ENCODE results near the gene EMILIN1.

EMILIN1 gene

DNA sequence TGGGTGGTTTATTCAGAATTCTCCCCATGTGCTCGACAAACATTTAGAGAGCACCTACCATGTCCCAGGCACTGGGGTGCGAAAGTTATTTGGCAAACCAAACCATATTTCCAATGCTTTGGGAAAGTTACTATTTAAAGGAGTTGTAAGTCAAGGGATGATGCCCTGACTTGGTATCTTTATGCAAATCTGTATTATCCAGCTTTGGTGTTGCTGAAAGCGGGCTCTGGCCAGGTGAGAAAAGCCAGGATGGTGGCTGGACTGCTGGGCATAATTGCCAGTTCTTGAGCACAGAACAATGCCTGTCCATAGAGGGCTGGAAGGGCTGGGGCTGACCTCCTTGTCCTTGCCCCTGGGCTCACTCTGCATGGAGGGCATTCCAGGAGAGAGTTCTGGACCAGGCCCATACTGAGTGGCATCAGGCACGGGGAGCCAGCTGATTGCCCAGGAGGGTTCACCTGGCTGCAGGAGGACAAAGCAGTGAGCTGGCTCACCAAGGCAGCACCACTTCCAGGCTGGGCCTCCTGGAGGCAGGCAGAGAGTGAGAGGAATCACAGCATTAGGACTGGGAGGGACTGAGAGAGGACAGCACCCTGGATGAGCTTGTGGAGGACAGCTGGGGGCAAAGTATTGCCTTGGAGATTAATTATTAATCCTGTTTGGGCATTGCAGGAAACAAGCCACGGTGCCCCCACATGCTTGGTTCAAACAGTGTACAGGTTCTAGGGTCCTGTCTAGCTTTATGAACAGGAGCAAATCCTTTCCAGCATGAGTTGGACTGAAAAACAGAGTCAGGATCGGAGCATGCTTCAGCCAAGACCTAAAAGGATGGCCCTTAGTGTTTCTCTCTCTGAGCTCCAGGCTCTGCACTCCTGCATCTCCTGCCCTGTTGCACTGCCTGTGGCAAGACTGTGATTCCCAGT lies 15.3 kb downstream of the EMILIN1 start:
- POLR2A ChIA-PET: interaction anchor here (1.2 kb wide), 1 partner anchor 118 kb away, joined by 3 read pairs; the partner anchor contains the start of genes ATRAID and SLC5A6
- CTCF ChIA-PET: interaction anchor here (0.7 kb wide), 1 partner anchor 218 kb away, joined by 3 read pairs; no protein-coding TSS in a partner anchor
- DNase-seq (ENCODE audit: extremely low spot score): no peak
- TF ChIP-seq HDGF (IDR thresholded peaks at IDR 0.05; ENCODE audit: borderline replicate concordance): no peak
- TF ChIP-seq BHLHE40 (IDR thresholded peaks at IDR 0.05; ENCODE audit: borderline replicate concordance): no peak
- no peak for TF ChIP-seq SP1 (IDR thresholded peaks at IDR 0.05)

GRCh38 chr2:27094353-27094984 lies 16.1 kb downstream of the EMILIN1 start:
- ChIA-PET CTCF (no interaction called here), POLR2A (interaction anchor here (0.9 kb wide), 1 partner anchor 54 kb away, joined by 3 read pairs; no protein-coding TSS in a partner anchor)
- DNase-seq (ENCODE audit: extremely low spot score): no peak
- no peak for TF ChIP-seq BHLHE40 (IDR thresholded peaks at IDR 0.05; ENCODE audit: borderline replicate concordance)
- TF ChIP-seq ELF4 (IDR thresholded peaks at IDR 0.05): no peak

DNA sequence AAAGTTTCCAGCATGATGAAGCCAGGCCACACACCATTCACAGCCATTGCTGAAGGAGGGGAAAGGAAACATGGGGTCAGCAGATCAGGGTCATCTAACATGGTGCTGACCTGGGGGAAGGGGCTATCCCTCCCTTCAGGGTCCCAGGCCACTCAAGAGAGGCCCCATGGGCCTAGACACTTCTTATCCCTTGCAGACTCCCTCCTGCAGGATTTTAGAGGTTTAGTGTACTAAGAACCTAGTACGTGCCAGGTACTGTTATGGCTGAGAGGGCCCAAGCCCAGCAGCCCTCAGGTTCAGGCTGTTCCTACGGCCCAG lies 17.0 kb downstream of the EMILIN1 start:
- no peak for TF ChIP-seq FOXA1 (IDR thresholded peaks at IDR 0.05)
- no peak for TF ChIP-seq FOXK2 (IDR thresholded peaks at IDR 0.05)
- TF ChIP-seq HDGF (IDR thresholded peaks at IDR 0.05; ENCODE audit: borderline replicate concordance): no peak
- no peak for TF ChIP-seq ELF4 (IDR thresholded peaks at IDR 0.05)
- no peak for TF ChIP-seq NFRKB (IDR thresholded peaks at IDR 0.05)
- no peak for TF ChIP-seq ARNT (IDR thresholded peaks at IDR 0.05)
- TF ChIP-seq LEF1 (IDR thresholded peaks at IDR 0.05; ENCODE audit: borderline replicate concordance): no peak
- TF ChIP-seq BHLHE40 (IDR thresholded peaks at IDR 0.05; ENCODE audit: borderline replicate concordance): no peak
- no peak for TF ChIP-seq CTBP1 (IDR thresholded peaks at IDR 0.05; ENCODE audit: borderline replicate concordance)
- no peak for TF ChIP-seq PKNOX1 (IDR thresholded peaks at IDR 0.05)
- no peak for TF ChIP-seq SP1 (IDR thresholded peaks at IDR 0.05)
- TF ChIP-seq SUZ12 (IDR thresholded peaks at IDR 0.05): no peak
- no peak for TF ChIP-seq FOXM1 (IDR thresholded peaks at IDR 0.05; ENCODE audit: borderline replicate concordance)
- TF ChIP-seq TARDBP (IDR thresholded peaks at IDR 0.05): no peak
- no peak for TF ChIP-seq L3MBTL2 (conservative IDR thresholded peaks at IDR 0.05)
- ChIA-PET CTCF (no interaction called here), POLR2A (no interaction called here)
- no peak for DNase-seq (ENCODE audit: extremely low spot score)

DNA sequence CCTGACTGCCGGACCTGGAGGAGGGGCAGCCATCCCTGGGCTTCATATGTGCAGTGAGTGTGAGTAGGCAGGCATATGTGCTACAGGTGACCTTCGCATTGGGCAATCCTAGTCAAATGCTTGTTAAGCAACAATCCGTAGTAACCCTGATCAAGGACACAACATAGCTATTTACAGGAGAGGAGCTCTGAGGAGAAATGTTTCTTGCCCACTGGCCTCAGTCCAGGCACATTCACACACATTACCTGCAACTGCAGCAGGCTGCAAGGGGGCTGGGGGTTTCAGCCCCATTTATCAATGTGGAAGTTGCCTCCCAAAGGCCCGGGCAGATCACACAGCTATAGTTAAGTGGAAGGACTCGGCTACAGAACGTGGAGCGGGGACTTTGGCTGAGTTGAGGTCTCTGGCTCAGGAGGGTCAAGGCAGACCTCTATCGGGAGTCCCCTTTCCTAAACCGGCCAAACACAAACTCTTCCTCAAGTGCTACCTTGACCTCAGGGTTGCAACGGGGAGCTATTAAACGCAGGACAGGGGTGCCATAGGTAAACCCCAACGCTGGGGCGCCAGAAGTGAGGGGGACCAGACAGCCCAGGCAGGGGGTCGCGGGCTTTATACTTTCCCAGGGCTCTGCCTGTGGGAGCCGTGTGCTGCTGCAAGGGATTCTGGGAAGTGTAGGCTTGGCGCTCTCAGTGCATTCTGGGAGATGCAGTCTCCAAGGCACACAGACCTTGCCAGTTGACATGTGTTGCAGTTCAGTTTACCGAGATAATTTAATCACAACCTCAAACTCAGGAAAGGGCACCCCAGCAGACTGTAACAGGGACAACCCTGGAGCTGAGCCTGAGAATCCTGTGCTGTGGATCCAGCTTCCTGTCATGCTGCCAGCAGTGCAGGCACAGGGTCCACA lies 17.6 kb downstream of the EMILIN1 start:
- POLR2A ChIA-PET: interaction anchor here (1.0 to 2.0 kb wide), 2 partner anchors 9 to 28 kb away, joined by 3 to 8 read pairs; partner anchors contain the start of genes ABHD1 and KHK
- TF ChIP-seq PKNOX1 (IDR thresholded peaks at IDR 0.05) (no peak), FOXM1 (IDR thresholded peaks at IDR 0.05; ENCODE audit: borderline replicate concordance) (no peak), L3MBTL2 (conservative IDR thresholded peaks at IDR 0.05) (no peak), FOXA1 (IDR thresholded peaks at IDR 0.05) (no peak), ARNT (IDR thresholded peaks at IDR 0.05) (no peak), NFRKB (IDR thresholded peaks at IDR 0.05) (no peak), CTBP1 (IDR thresholded peaks at IDR 0.05; ENCODE audit: borderline replicate concordance) (no peak)
- CTCF ChIA-PET: interaction anchor here (0.6 kb wide), 1 partner anchor 15 kb away, joined by 3 read pairs; no protein-coding TSS in a partner anchor
- peak; percentile 78 for DNase-seq (ENCODE audit: extremely low spot score)

DNA sequence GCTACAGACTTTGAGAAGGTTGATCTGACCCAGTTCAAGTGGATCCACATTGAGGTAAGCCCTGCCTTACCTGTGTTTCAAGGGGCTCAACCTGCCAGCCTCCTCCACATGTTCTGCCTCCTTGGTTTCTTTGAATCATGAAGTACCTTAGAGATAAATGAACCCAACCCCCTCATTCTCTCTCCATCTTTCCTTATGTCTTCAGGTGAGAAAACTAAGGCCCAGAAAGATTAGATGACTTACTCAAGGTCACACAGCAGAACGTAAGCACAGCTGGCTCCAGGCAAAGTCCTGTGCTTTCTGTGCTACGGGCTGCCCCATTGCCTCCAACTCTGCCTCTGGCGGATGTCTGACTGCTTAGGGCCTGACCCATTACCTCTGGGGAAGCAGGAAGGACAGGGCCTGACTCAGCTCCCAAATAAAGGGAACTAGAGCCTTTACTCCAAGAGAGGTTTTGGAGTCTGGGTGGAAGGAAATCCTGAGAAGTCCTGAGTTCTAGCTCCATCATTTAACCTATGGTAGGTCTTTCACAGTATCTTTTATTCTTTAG lies 18.4 kb downstream of the EMILIN1 start:
- no peak for DNase-seq (ENCODE audit: extremely low spot score)
- TF ChIP-seq ZNF384 (IDR thresholded peaks at IDR 0.05): no peak
- TF ChIP-seq SP1 (IDR thresholded peaks at IDR 0.05): no peak
- POLR2A ChIA-PET: interaction anchor here (1.0 to 2.0 kb wide), 2 partner anchors 10 to 27 kb away, joined by 3 to 8 read pairs; partner anchors contain the start of genes ABHD1 and KHK
- CTCF ChIA-PET: interaction anchor here (0.6 kb wide), 2 partner anchors 11 to 16 kb away, joined by 3 to 4 read pairs; no protein-coding TSS in a partner anchor

GRCh38 chr2:27097341-27097740 lies 18.9 kb downstream of the EMILIN1 start:
- POLR2A ChIA-PET: interaction anchor here (1.0 to 2.0 kb wide), 2 partner anchors 11 to 27 kb away, joined by 3 to 8 read pairs; partner anchors contain the start of genes ABHD1 and KHK
- TF ChIP-seq SUZ12 (IDR thresholded peaks at IDR 0.05) (no peak), TARDBP (IDR thresholded peaks at IDR 0.05) (no peak), HDGF (IDR thresholded peaks at IDR 0.05; ENCODE audit: borderline replicate concordance) (no peak), FOXK2 (IDR thresholded peaks at IDR 0.05) (no peak), ELF4 (IDR thresholded peaks at IDR 0.05) (no peak), ZNF384 (IDR thresholded peaks at IDR 0.05) (no peak), SP1 (IDR thresholded peaks at IDR 0.05) (no peak), CTBP1 (IDR thresholded peaks at IDR 0.05; ENCODE audit: borderline replicate concordance) (no peak), L3MBTL2 (conservative IDR thresholded peaks at IDR 0.05) (no peak), FOXM1 (IDR thresholded peaks at IDR 0.05; ENCODE audit: borderline replicate concordance) (no peak), NFRKB (IDR thresholded peaks at IDR 0.05) (no peak), PKNOX1 (IDR thresholded peaks at IDR 0.05) (no peak), BHLHE40 (IDR thresholded peaks at IDR 0.05; ENCODE audit: borderline replicate concordance) (no peak), ARNT (IDR thresholded peaks at IDR 0.05) (no peak), LEF1 (IDR thresholded peaks at IDR 0.05; ENCODE audit: borderline replicate concordance) (no peak), FOXA1 (IDR thresholded peaks at IDR 0.05) (no peak)
- CTCF ChIA-PET: interaction anchor here (1.2 kb wide), 1 partner anchor 94 kb away, joined by 4 read pairs; no protein-coding TSS in a partner anchor
- no peak for DNase-seq (ENCODE audit: extremely low spot score)
